DND-41 (cell line): ENCODE results near the gene CDH20.

Experiments used
- EZH2 ChIP-seq: IDR thresholded peaks from 3 replicates; pipeline ENCODE4 v1.6.1; 2012; ENCODE audit warnings: borderline replicate concordance, low read depth, mild to moderate bottlenecking, moderate library complexity, low read length, inconsistent platforms; ENCODE audit not compliant: severe bottlenecking
- TF ChIP-seq, protein P1 (sequence below): IDR thresholded peaks from 2 replicates; pipeline ENCODE4 v1.5.1; 2012; ENCODE audit warnings: borderline replicate concordance, low read length, moderate library complexity, mild to moderate bottlenecking; ENCODE audit not compliant: poor library complexity, severe bottlenecking; ENCODE audit errors: extremely low read depth

DNA sequence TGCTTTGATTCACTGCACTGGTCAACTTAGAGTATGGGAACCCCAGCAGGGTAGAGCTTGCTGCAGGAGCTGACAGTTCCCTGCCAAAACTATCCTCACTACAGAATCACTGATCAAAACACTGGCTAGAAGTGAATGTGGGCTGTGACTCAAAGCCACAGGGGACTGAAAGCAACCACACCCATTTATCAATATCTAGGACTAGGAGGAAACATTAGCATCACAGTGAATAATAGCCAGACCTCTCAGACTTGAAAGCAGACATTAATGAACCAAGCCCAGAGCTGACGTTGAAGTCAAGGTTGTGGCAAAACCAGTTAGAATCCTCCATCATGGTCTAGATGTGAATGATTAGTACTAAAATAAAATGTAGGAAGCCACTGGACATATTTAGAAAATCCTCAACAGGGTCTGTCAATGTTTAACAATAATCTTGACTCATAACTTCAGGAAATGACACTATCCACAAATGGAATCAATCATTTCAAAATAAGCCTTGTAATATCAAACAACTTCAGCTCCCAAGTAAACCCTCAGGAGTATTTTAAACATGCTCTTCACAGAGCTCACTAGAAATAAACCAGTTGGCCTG lies 131.4 kb downstream of the CDH20 start:
- TF ChIP-seq, protein P1, sequence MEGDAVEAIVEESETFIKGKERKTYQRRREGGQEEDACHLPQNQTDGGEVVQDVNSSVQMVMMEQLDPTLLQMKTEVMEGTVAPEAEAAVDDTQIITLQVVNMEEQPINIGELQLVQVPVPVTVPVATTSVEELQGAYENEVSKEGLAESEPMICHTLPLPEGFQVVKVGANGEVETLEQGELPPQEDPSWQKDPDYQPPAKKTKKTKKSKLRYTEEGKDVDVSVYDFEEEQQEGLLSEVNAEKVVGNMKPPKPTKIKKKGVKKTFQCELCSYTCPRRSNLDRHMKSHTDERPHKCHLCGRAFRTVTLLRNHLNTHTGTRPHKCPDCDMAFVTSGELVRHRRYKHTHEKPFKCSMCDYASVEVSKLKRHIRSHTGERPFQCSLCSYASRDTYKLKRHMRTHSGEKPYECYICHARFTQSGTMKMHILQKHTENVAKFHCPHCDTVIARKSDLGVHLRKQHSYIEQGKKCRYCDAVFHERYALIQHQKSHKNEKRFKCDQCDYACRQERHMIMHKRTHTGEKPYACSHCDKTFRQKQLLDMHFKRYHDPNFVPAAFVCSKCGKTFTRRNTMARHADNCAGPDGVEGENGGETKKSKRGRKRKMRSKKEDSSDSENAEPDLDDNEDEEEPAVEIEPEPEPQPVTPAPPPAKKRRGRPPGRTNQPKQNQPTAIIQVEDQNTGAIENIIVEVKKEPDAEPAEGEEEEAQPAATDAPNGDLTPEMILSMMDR = no peak
- no peak for TF ChIP-seq EZH2
